Measurements from ENCODE around the gene KAT6B.

The KAT6B gene

GRCh38 chr10:74835963-74836362 lies 9.6 kb downstream of the KAT6B start (continued):
- TF ChIP-seq ZNF513 (tag by site-specific recombination; IDR thresholded peaks at IDR 0.05), result no peak
- TF ChIP-seq ZNF426 (tag by site-specific recombination; IDR thresholded peaks at IDR 0.05), result no peak
- TF ChIP-seq, protein P1, sequence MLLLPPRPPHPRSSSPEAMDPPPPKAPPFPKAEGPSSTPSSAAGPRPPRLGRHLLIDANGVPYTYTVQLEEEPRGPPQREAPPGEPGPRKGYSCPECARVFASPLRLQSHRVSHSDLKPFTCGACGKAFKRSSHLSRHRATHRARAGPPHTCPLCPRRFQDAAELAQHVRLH (tag by site-specific recombination; IDR thresholded peaks at IDR 0.05), result peak; percentile 45; the same call in 1 of the 2 replicates
- no peak for TF ChIP-seq ZNF76 (tag by site-specific recombination; IDR thresholded peaks at IDR 0.05; ENCODE audit: borderline replicate concordance, low read depth)
- TF ChIP-seq FEZF1 (tag by site-specific recombination; IDR thresholded peaks at IDR 0.05), result no peak
- TF ChIP-seq IKZF3 (tag by site-specific recombination; IDR thresholded peaks at IDR 0.05), result no peak
- peak; percentile 65 for TF ChIP-seq SETDB1 (IDR thresholded peaks at IDR 0.05; ENCODE audit: insufficient read length, low read length)
- no peak for TF ChIP-seq ZNF148 (tag by site-specific recombination; IDR thresholded peaks at IDR 0.05; ENCODE audit: borderline replicate concordance)
- no peak for TF ChIP-seq HIC1 (tag by site-specific recombination; IDR thresholded peaks at IDR 0.05)
- TF ChIP-seq TRIM28 (IDR thresholded peaks at IDR 0.05; ENCODE audit: borderline replicate concordance, low read length), result peak; percentile 50; the same call in 1 of the 2 replicates

- Histone ChIP-seq H3K4me1 (ENCODE audit: control insufficient read depth, insufficient read depth, low read length) (peaks cover 22% of the 10 kb centered on the region), H3K36me3 (ENCODE audit: control insufficient read depth in 2 of 2, insufficient read depth in 1 of 2, low read length in 2 of 2) (no peaks in the 10 kb centered on the region), H3K4me3 (ENCODE audit: low read depth, low read length) (no peak overlapping the region), H3K27ac (ENCODE audit: extremely low read depth, low read depth, low read length) (no peak overlapping the region), H3K9me3 (ENCODE audit: control insufficient read depth, insufficient read depth, low read depth, low read length) (no peaks in the 10 kb centered on the region)
- TF ChIP-seq ZNF335 (tag by site-specific recombination; conservative IDR thresholded peaks at IDR 0.05), result no peak
- no peak for TF ChIP-seq ZBTB7A (tag by site-specific recombination; IDR thresholded peaks at IDR 0.05; ENCODE audit: low read depth)
- TF ChIP-seq ZNF549 (tag by site-specific recombination; IDR thresholded peaks at IDR 0.05), result no peak
- TF ChIP-seq ZNF48 (tag by site-specific recombination; IDR thresholded peaks at IDR 0.05), result no peak
- TF ChIP-seq ZFP37 (tag by site-specific recombination; IDR thresholded peaks at IDR 0.05), result no peak
- TF ChIP-seq ZNF416 (tag by site-specific recombination; IDR thresholded peaks at IDR 0.05), result no peak
- no peak for TF ChIP-seq ZNF223 (tag by site-specific recombination; IDR thresholded peaks at IDR 0.05)
- TF ChIP-seq, protein P2, sequence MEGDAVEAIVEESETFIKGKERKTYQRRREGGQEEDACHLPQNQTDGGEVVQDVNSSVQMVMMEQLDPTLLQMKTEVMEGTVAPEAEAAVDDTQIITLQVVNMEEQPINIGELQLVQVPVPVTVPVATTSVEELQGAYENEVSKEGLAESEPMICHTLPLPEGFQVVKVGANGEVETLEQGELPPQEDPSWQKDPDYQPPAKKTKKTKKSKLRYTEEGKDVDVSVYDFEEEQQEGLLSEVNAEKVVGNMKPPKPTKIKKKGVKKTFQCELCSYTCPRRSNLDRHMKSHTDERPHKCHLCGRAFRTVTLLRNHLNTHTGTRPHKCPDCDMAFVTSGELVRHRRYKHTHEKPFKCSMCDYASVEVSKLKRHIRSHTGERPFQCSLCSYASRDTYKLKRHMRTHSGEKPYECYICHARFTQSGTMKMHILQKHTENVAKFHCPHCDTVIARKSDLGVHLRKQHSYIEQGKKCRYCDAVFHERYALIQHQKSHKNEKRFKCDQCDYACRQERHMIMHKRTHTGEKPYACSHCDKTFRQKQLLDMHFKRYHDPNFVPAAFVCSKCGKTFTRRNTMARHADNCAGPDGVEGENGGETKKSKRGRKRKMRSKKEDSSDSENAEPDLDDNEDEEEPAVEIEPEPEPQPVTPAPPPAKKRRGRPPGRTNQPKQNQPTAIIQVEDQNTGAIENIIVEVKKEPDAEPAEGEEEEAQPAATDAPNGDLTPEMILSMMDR (tag by site-specific recombination; IDR thresholded peaks at IDR 0.05), result no peak
- TF ChIP-seq ZNF341 (tag by site-specific recombination; IDR thresholded peaks at IDR 0.05; ENCODE audit: low read depth), result no peak
- TF ChIP-seq ZNF677 (tag by site-specific recombination; IDR thresholded peaks at IDR 0.05), result no peak
- TF ChIP-seq, protein P1 (tag by site-specific recombination; IDR thresholded peaks at IDR 0.05), result no peak
- no peak for TF ChIP-seq ZNF624 (tag by site-specific recombination; IDR thresholded peaks at IDR 0.05)
- POLR2A ChIA-PET, result no interaction called here
- CTCF ChIA-PET, result interaction anchor here (0.6 kb wide), 1 partner anchor 1205 kb away, joined by 3 read pairs; no protein-coding TSS in a partner anchor
Measured at GRCh38 chr10:74836877-74837276, 10.5 kb downstream of the KAT6B start.

Measured in HEK293 (cell line).